GM12891 (cell line): ENCODE results near the gene FAM184B.

ENCODE experiments used
- PAX5 ChIP-seq: IDR thresholded peaks from 2 replicates; pipeline ENCODE4 v1.6.1; 2011; ENCODE audit warnings: low read length, moderate library complexity, mild to moderate bottlenecking; ENCODE audit not compliant: insufficient read depth, severe bottlenecking
- POLR2A ChIP-seq: IDR thresholded peaks from 2 replicates; pipeline ENCODE4 v1.6.1; 2011; ENCODE audit warnings: low read depth, low read length, control low read depth
- POLR2AphosphoS5 ChIP-seq: IDR thresholded peaks from 2 replicates; pipeline ENCODE4 v1.6.1; 2011; ENCODE audit warnings: low read depth, low read length, control low read depth
- POU2F2 ChIP-seq: IDR thresholded peaks from 2 replicates; pipeline ENCODE4 v1.6.1; 2011; ENCODE audit warnings: low read depth, mild to moderate bottlenecking, control low read depth, low read length, moderate library complexity
- SPI1 ChIP-seq: IDR thresholded peaks from 2 replicates; pipeline ENCODE4 v1.6.1; 2011; ENCODE audit warnings: low read depth, low read length, control low read depth
- TAF1 ChIP-seq: IDR thresholded peaks from 2 replicates; pipeline ENCODE4 v1.6.1; 2011; ENCODE audit warnings: low read depth, low read length, control low read depth

DNA sequence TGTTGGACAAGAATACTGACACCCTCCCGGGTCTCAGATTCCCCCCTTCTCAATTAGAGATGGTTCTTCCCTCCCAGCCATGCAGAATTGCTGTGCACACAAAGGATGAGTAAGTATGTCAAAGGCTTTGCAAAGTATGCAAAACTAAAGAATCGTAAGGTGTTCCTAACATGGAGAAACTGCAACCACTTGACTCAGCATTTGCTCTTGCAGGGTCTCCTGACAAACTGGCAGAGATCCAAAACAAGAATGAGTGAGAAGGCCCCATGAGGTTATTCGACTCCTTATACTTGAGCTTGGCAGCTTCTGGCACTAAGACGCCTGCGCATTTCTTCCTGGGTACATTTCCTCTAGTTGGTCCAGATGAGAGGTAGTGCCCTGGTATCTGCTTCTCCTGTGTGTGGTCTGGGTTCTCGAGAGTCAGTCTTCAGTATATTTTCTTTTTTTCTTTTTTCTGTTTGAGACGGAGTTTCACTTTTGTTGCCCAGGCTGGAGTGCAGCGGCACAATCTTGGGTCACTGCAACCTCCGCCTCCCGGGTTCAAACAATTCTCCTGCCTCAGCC lies 8.2 kb downstream of the FAM184B start:
- TF ChIP-seq POLR2A (no peak), POLR2AphosphoS5 (no peak), TAF1 (no peak), POU2F2 (no peak), PAX5 (no peak), SPI1 (no peak)
